H1 (cell line): Measurements from ENCODE around the gene EVA1C. TPM values are rescaled to one million over a fixed set of nuclear protein-coding genes. Genes with fewer than 3 reads are reported as not detected.
A peak's percentile ranks its signal among the peaks of the same experiment; 100 is the strongest.

ENCODE experiments used
- CTCF ChIA-PET: fragments of 300-600 bp; sonication (Branson Sonifier 250); formaldehyde crosslinking; loops from one replicate; lab custom pipeline; 2021; ENCODE audit not compliant: partially characterized antibody; lab: Charles Lee
- POLR2A ChIA-PET: fragments of 300-600 bp; sonication (Branson Sonifier 250); formaldehyde crosslinking; loops from one replicate; lab custom pipeline; 2021; ENCODE audit warnings: inconsistent platforms; ENCODE audit not compliant: partially characterized antibody; lab: Charles Lee
- DNase-seq, 2 experiments: peaks; one replicate each; pipeline versions ENCODE4 v3.0.0 to v3.0.0-alpha.2; 2010 to 2022; ENCODE audit warnings: low spot score in 2 of 2, low read depth in 1 of 2, mixed read lengths in 1 of 2
- FAIRE-seq: peaks from 2 replicates; lab custom pipeline; 2011; peaks lifted over from hg19 to GRCh38; lab: Jason Lieb, UNC
- H2AFZ ChIP-seq: 2 replicates; pipeline ENCODE4 v1.8.1; 2012; ENCODE audit warnings: low read length, inconsistent platforms
- H2AK5ac ChIP-seq: 2 replicates; pipeline ENCODE4 v1.6.1; 2013; ENCODE audit warnings: low read depth, low read length
- H2BK120ac ChIP-seq: replicated peaks from 2 replicates; pipeline ENCODE3; 2013; ENCODE audit warnings: low read depth, low read length, inconsistent platforms
- H2BK12ac ChIP-seq: 2 replicates; pipeline ENCODE4 v1.6.1; 2013; ENCODE audit warnings: low read depth, low read length
- H2BK15ac ChIP-seq: 2 replicates; pipeline ENCODE4 v1.6.1; 2013; ENCODE audit warnings: low read length
- H2BK20ac ChIP-seq: 2 replicates; pipeline ENCODE4 v1.6.1; 2013; ENCODE audit warnings: low read length
- H2BK5ac ChIP-seq: 2 replicates; pipeline ENCODE4 v1.6.1; 2013; ENCODE audit warnings: low read depth, low read length
- H3K14ac ChIP-seq: 2 replicates; pipeline ENCODE4 v1.6.1; 2013; ENCODE audit warnings: inconsistent platforms; ENCODE audit not compliant: insufficient read length
- H3K18ac ChIP-seq: 2 replicates; pipeline ENCODE4 v1.6.1; 2013; ENCODE audit warnings: low read length; ENCODE audit errors: extremely low read depth
- H3K23ac ChIP-seq: 2 replicates; pipeline ENCODE4 v1.6.1; 2013; ENCODE audit warnings: inconsistent platforms; ENCODE audit not compliant: insufficient read length
- H3K23me2 ChIP-seq: 2 replicates; pipeline ENCODE4 v1.6.1; 2013; ENCODE audit warnings: low read depth, low read length
- H3K27ac ChIP-seq: 2 replicates; pipeline ENCODE4 v1.6.1; 2011; ENCODE audit warnings: low read depth, low read length, inconsistent platforms
- H3K27me3 ChIP-seq, 4 experiments: replicated peaks in 1 of 4; 1 replicate in 1 of 4; 2 replicates in 3 of 4; pipeline versions ENCODE4 v1.6.1 to v1.8.1; 2011 to 2013; ENCODE audit warnings: low read length in 3 of 4, mild to moderate bottlenecking in 3 of 4, inconsistent platforms in 2 of 4, mixed read lengths in 2 of 4, moderate library complexity in 1 of 4; ENCODE audit not compliant: control insufficient read depth in 3 of 4, insufficient read depth in 3 of 4; ENCODE audit errors: extremely low read depth in 1 of 4
- H3K36me3 ChIP-seq, 4 experiments: 2 replicates each; pipeline versions ENCODE4 v1.6.1 to v1.8.1; 2011 to 2013; ENCODE audit warnings: mild to moderate bottlenecking in 4 of 4, low read length in 3 of 4, moderate library complexity in 2 of 4, control low read depth in 1 of 4, inconsistent platforms in 1 of 4; ENCODE audit not compliant: insufficient read depth in 4 of 4, control insufficient read depth in 2 of 4
- H3K4ac ChIP-seq: replicated peaks from 2 replicates; pipeline ENCODE3; 2013; ENCODE audit warnings: low read length, low read depth, mixed read lengths, inconsistent platforms; ENCODE audit not compliant: insufficient read length
- H3K4me1 ChIP-seq, 4 experiments: replicated peaks in 1 of 4; 1 replicate in 1 of 4; 2 replicates in 3 of 4; pipeline versions ENCODE4 v1.6.1 to v1.8.1; 2011 to 2013; ENCODE audit warnings: low read length in 3 of 4, inconsistent platforms in 2 of 4, mixed read lengths in 1 of 4; ENCODE audit not compliant: insufficient read depth in 4 of 4, control insufficient read depth in 3 of 4
- H3K4me2 ChIP-seq, 2 experiments: 2 replicates each; pipeline versions ENCODE4 v1.6.1 to v1.8.1; 2011 to 2013; ENCODE audit warnings: low read depth in 2 of 2, low read length in 2 of 2, control low read depth in 1 of 2, inconsistent platforms in 1 of 2, mild to moderate bottlenecking in 1 of 2; ENCODE audit not compliant: insufficient read depth in 1 of 2
- H3K4me3 ChIP-seq, 4 experiments: fragments of 200-600, 300-600 bp in 1 of 4; sonication (generic), shearing (Covaris generic), sonication (Bioruptor Twin) in 1 of 4; 2 replicates each; pipeline versions ENCODE4 v1.5.1 to v1.8.1; 2011 to 2016; ENCODE audit warnings: low read length in 4 of 4, low read depth in 3 of 4, control low read depth in 2 of 4, inconsistent platforms in 2 of 4, mild to moderate bottlenecking in 2 of 4, mixed read lengths in 1 of 4, moderate library complexity in 1 of 4; ENCODE audit not compliant: insufficient read depth in 2 of 4; ENCODE audit errors: extremely low read depth in 1 of 4
- H3K56ac ChIP-seq: replicated peaks from 2 replicates; pipeline ENCODE3; 2013; ENCODE audit warnings: low read depth, mild to moderate bottlenecking, mixed read lengths, low read length, inconsistent platforms; ENCODE audit not compliant: insufficient read length
- H3K79me1 ChIP-seq: 2 replicates; pipeline ENCODE4 v1.6.1; 2013; ENCODE audit warnings: low read depth, low read length, control low read depth
- H3K79me2 ChIP-seq, 2 experiments: 2 replicates each; pipeline versions ENCODE4 v1.6.1 to v1.8.1; 2012 to 2013; ENCODE audit warnings: low read length in 2 of 2, mild to moderate bottlenecking in 2 of 2, inconsistent platforms in 1 of 2; ENCODE audit not compliant: insufficient read depth in 2 of 2, control insufficient read depth in 1 of 2
- H3K9ac ChIP-seq, 4 experiments: replicated peaks in 1 of 4; 1 replicate in 1 of 4; 2 replicates in 3 of 4; pipeline versions ENCODE4 v1.6.1 to v1.8.1; 2011 to 2013; ENCODE audit warnings: low read depth in 3 of 4, low read length in 3 of 4, control low read depth in 2 of 4, mild to moderate bottlenecking in 2 of 4, moderate library complexity in 2 of 4, inconsistent platforms in 1 of 4; ENCODE audit errors: extremely low read depth in 1 of 4
- H3K9me3 ChIP-seq, 2 experiments: 2 replicates each; pipeline versions ENCODE4 v1.6.1 to v1.8.1; 2012 to 2013; ENCODE audit warnings: mild to moderate bottlenecking in 2 of 2, moderate library complexity in 2 of 2, control low read depth in 1 of 2, inconsistent platforms in 1 of 2, low read depth in 1 of 2, low read length in 1 of 2, mixed read lengths in 1 of 2; ENCODE audit not compliant: insufficient read depth in 2 of 2
- H4K20me1 ChIP-seq, 2 experiments: replicated peaks in 1 of 2; 2 replicates each; pipeline versions ENCODE3 to v1.8.1; 2011 to 2013; ENCODE audit warnings: inconsistent platforms in 2 of 2, low read length in 2 of 2, mild to moderate bottlenecking in 1 of 2; ENCODE audit not compliant: insufficient read depth in 2 of 2, control insufficient read depth in 1 of 2
- H4K5ac ChIP-seq: 2 replicates; pipeline ENCODE4 v1.6.1; 2013; ENCODE audit warnings: low read length, low read depth, mixed read lengths, inconsistent platforms; ENCODE audit not compliant: insufficient read length
- H4K8ac ChIP-seq: 2 replicates; pipeline ENCODE4 v1.8.0; 2013; ENCODE audit warnings: mild to moderate bottlenecking, moderate library complexity, low read length, inconsistent platforms; ENCODE audit not compliant: insufficient read depth; ENCODE audit errors: extremely low read depth
- H4K91ac ChIP-seq: replicated peaks from 2 replicates; pipeline ENCODE3; 2013; ENCODE audit warnings: low read length, mixed read lengths, inconsistent platforms; ENCODE audit not compliant: insufficient read length
- BCL11A ChIP-seq, 2 experiments: IDR thresholded peaks; one replicate each; pipeline ENCODE4 v1.6.1; 2011; ENCODE audit warnings: low read depth in 2 of 2, low read length in 2 of 2, mild to moderate bottlenecking in 2 of 2
- CTBP2 ChIP-seq: IDR thresholded peaks from 2 replicates; pipeline ENCODE4 v1.7.0; 2011; ENCODE audit warnings: borderline replicate concordance, mild to moderate bottlenecking, moderate library complexity, mixed read lengths, low read length; ENCODE audit not compliant: insufficient read depth, insufficient read length
- EGR1 ChIP-seq: IDR thresholded peaks from 2 replicates; pipeline ENCODE4 v1.6.1; 2011; ENCODE audit warnings: low read depth, low read length, borderline replicate concordance
- JUN ChIP-seq: IDR thresholded peaks from 2 replicates; pipeline ENCODE4 v1.6.1; 2011; ENCODE audit warnings: low read depth, mild to moderate bottlenecking, improper control_type of control experiment, low read length
- JUND ChIP-seq: IDR thresholded peaks from 2 replicates; pipeline ENCODE4 v1.6.1; 2011; ENCODE audit warnings: mild to moderate bottlenecking, improper control_type of control experiment, low read length
- RXRA ChIP-seq: IDR thresholded peaks from 2 replicates; pipeline ENCODE4 v1.6.1; 2011; ENCODE audit warnings: low read depth, mild to moderate bottlenecking, low read length, moderate library complexity; ENCODE audit not compliant: insufficient read depth
- SIN3A ChIP-seq, 2 experiments: IDR thresholded peaks in 1 of 2; conservative IDR thresholded peaks in 1 of 2; 2 replicates each; pipeline ENCODE4 v1.6.1; 2011 to 2012; ENCODE audit warnings: low read length in 2 of 2, improper control_type of control experiment in 1 of 2, low read depth in 1 of 2, mild to moderate bottlenecking in 1 of 2
- SIX5 ChIP-seq: IDR thresholded peaks from 2 replicates; pipeline ENCODE4 v1.6.1; 2011; ENCODE audit warnings: mild to moderate bottlenecking, low read depth, low read length
- SP2 ChIP-seq: IDR thresholded peaks from 2 replicates; pipeline ENCODE4 v1.6.1; 2012; ENCODE audit warnings: mild to moderate bottlenecking, low read length, inconsistent platforms
- SP4 ChIP-seq: IDR thresholded peaks from 2 replicates; pipeline ENCODE4 v1.6.1; 2012; ENCODE audit warnings: low read length, inconsistent platforms
- USF2 ChIP-seq: IDR thresholded peaks from 2 replicates; pipeline ENCODE4 v1.6.1; 2011; ENCODE audit warnings: low read length, improper control_type of control experiment
- WGBS, 2 experiments: shearing (Covaris generic) in 1 of 2; methylation state at CpG; one replicate each; pipeline versions ENCODE4 v1.1.6 to v1.1.7; 2013 to 2015; ENCODE audit warnings: low lambda C conversion rate in 2 of 2, mixed read lengths in 2 of 2, inconsistent platforms in 1 of 2, low coverage in 1 of 2, missing lambda C conversion rate in 1 of 2; ENCODE audit not compliant: insufficient replicate concordance in 2 of 2, insufficient coverage in 1 of 2, insufficient read length in 1 of 2; ENCODE audit errors: extremely low coverage in 1 of 2, missing lambda C conversion rate in 1 of 2; 5-methylcytosine and 5-hydroxymethylcytosine counted together
- polyA plus RNA-seq, 7 experiments: library from polyadenylated mRNA; depleted of rRNA in 3 of 7; stranded (reverse) in 5 of 7; unstranded in 2 of 7; fragments of >200 nt in 5 of 7; fragments of 200-250 nt in 2 of 7; gene quantifications; 1 replicate in 5 of 7; 2 replicates in 1 of 7; 4 replicates in 1 of 7; pipeline versions ENCODE4 v1.2.1 to v1.2.3, GENCODE V29; 2011 to 2013; ENCODE audit warnings: missing spikeins in 2 of 7, mixed read lengths in 2 of 7
- total RNA-seq: library from RNA; stranded (reverse); fragmentation: NEBNext Ultra II Directional; extraction: Animal tissue kit (Norgen Biotek cat#: 25700); gene quantifications from 2 replicates; pipeline ENCODE4 v1.2.1, GENCODE V29; 2021

Gene EVA1C
- total and polyA plus RNA-seq, 2 of the 8 experiments (the other 6 are each of a cell fraction or from before 2014, with no cell fraction given) = 2.6 to 3.6 TPM

- POLR2A ChIA-PET = interaction anchor here (1.7 kb wide), 1 partner anchor 17 kb away, joined by 3 read pairs; no protein-coding TSS in a partner anchor
- FAIRE-seq = no peak
- H3K27ac ChIP-seq = no peak overlapping the region
- TF ChIP-seq SP4 (no peak), SP2 (no peak), CTBP2 (no peak), RXRA (no peak), SIN3A (conservative IDR thresholded peaks at IDR 0.05 in 1 of 2, IDR thresholded peaks at IDR 0.05 in 1 of 2; ENCODE audit: low read depth in 1 of 2, low read length in 2 of 2) (no peak), EGR1 (no peak), SIX5 (no peak), JUN (no peak), BCL11A (IDR thresholded peaks at IDR 0.05; ENCODE audit: low read depth in 2 of 2, low read length in 2 of 2) (no peak), JUND (no peak), USF2 (no peak)
Observed at GRCh38 chr21:32507342-32507919, 94.9 kb downstream of the EVA1C start.

More at GRCh38 chr21:32507342-32507919, 94.9 kb downstream of the EVA1C start:
- no peak for DNase-seq
- no peak overlapping the region for H4K5ac ChIP-seq
- no peak overlapping the region for H2BK15ac ChIP-seq
- H3K4me3 ChIP-seq = no peak overlapping the region
- no peak overlapping the region for H2AFZ ChIP-seq
- H4K20me1 ChIP-seq = peaks cover 0 to 6% of the 10 kb centered on the region in 2 experiments
- 0 out of 7 replicates have a peak overlapping the region, but pooled peaks of 1 of the 4 experiments have one; percentile 3 for H3K9ac ChIP-seq
- H2AK5ac ChIP-seq = no peak overlapping the region
- no peak overlapping the region for H3K18ac ChIP-seq
- 78% methylated on average over 16 of the region's 16 CpGs; no CpG with 5 or more reads in 1 of the 2 experiments for WGBS, 2 experiments
- no peak overlapping the region for H4K8ac ChIP-seq
- no peaks in the 10 kb centered on the region; a peak in 1 of 7 replicates for H3K27me3 ChIP-seq
- peaks cover 0 to 2% (median 0%) of the 10 kb centered on the region in 4 experiments; a peak in 1 of 7 replicates for H3K4me1 ChIP-seq
- no peaks in the 10 kb centered on the region for H3K9me3 ChIP-seq
- H3K36me3 ChIP-seq = no peaks in the 10 kb centered on the region
- H2BK20ac ChIP-seq = no peak overlapping the region
- H3K23me2 ChIP-seq = peaks cover 4% of the 10 kb centered on the region
- peak overlapping the region; percentile 54 for H2BK120ac ChIP-seq
- H3K79me2 ChIP-seq = no peaks in the 10 kb centered on the region
- CTCF ChIA-PET = interaction anchor here (0.9 to 1.4 kb wide), 4 partner anchors 9 to 94 kb away, joined by 3 to 5 read pairs (median 4); no protein-coding TSS in a partner anchor
- no peaks in the 10 kb centered on the region for H3K79me1 ChIP-seq
- no peak overlapping the region for H3K23ac ChIP-seq
- H3K4ac ChIP-seq = no peak overlapping the region
- no peak overlapping the region for H3K4me2 ChIP-seq
- no peak overlapping the region for H4K91ac ChIP-seq
- peak overlapping the region; percentile 6; the same call in 1 of the 2 replicates for H2BK12ac ChIP-seq
- no peak overlapping the region for H3K14ac ChIP-seq
- H3K56ac ChIP-seq = no peak overlapping the region
- peak overlapping the region; percentile 87 for H2BK5ac ChIP-seq
